ENCODE measurements around the gene LMOD1. TPM values are rescaled to one million over a fixed set of nuclear protein-coding genes. Genes with fewer than 3 reads are reported as not detected.
A peak's percentile ranks its signal among the peaks of the same experiment; 100 is the strongest.

The LMOD1 gene
- polyA plus RNA-seq, 3 donors, result not detected

DNA sequence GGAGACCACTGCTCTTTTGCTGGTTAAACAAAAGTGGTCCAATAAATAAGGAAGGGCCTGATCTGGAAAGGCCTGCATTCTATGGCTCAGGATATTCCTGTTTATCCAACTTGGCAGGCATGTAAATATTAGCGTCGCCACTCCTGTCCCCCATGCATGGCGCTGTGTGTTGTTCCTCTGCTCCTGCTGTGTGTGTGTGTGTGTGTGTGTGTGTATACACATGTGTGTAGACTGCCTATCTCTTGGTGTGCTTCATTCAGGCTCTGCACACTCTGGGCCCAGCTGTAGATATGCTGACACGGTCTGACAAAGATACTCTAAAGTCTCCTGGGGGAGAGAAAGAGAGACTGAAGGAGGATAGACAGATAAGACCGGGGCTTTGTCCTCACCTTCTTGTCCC lies 6.8 kb downstream of the LMOD1 start:
- Mint-ChIP-seq H3K4me3 (no peak overlapping the region), H3K4me1 (peaks cover 4% of the 10 kb centered on the region), H3K36me3 (no peaks in the 10 kb centered on the region), H3K27me3 (ENCODE audit: low read depth in 3 of 3) (peaks cover 13 to 21% (median 15%) of the 10 kb centered on the region in 3 donors), H3K27ac (no peak overlapping the region), H3K9me3 (no peaks in the 10 kb centered on the region)
- Histone ChIP-seq H3K4me3 (replicated peaks in 1 of 3; ENCODE audit: low read depth in 2 of 3, low read length in 3 of 3) (no peak overlapping the region), H3K9ac (ENCODE audit: insufficient read depth, low read length, poor library complexity, severe bottlenecking) (no peak overlapping the region), H3K36me3 (replicated peaks in 1 of 2; ENCODE audit: control insufficient read depth in 1 of 2, insufficient read depth in 2 of 2, low read length in 2 of 2) (no peaks in the 10 kb centered on the region), H3K4me2 (replicated peaks; ENCODE audit: extremely low read depth, low read length, poor library complexity, severe bottlenecking) (no peak overlapping the region), H3K79me2 (ENCODE audit: insufficient read depth, low read length) (no peaks in the 10 kb centered on the region), H4K20me1 (ENCODE audit: insufficient read depth, low read length) (no peaks in the 10 kb centered on the region), H3K4me1 (ENCODE audit: control insufficient read depth in 1 of 2, insufficient read depth in 2 of 2, low read length in 2 of 2) (no peaks in the 10 kb centered on the region), H3K27me3 (ENCODE audit: control insufficient read depth in 2 of 2, insufficient read depth in 2 of 2, low read length in 2 of 2) (peaks cover 2 to 9% of the 10 kb centered on the region in 2 donors), H2AFZ (ENCODE audit: insufficient read depth, low read depth, low read length, poor library complexity, severe bottlenecking) (no peak overlapping the region), H3K9me3 (replicated peaks in 1 of 2; ENCODE audit: control insufficient read depth in 1 of 2, insufficient read depth in 1 of 2, low read length in 2 of 2) (no peaks in the 10 kb centered on the region), H3K27ac (ENCODE audit: low read depth in 1 of 2, low read length in 2 of 2) (no peak overlapping the region)
- 86% methylated on average over 1 of the region's 5 CpGs for WGBS (ENCODE audit: insufficient coverage)
- intact Hi-C loops (cut with micrococcal nuclease), result no loop called here
- DNase-seq, result no peak
- TF ChIP-seq, protein P1, sequence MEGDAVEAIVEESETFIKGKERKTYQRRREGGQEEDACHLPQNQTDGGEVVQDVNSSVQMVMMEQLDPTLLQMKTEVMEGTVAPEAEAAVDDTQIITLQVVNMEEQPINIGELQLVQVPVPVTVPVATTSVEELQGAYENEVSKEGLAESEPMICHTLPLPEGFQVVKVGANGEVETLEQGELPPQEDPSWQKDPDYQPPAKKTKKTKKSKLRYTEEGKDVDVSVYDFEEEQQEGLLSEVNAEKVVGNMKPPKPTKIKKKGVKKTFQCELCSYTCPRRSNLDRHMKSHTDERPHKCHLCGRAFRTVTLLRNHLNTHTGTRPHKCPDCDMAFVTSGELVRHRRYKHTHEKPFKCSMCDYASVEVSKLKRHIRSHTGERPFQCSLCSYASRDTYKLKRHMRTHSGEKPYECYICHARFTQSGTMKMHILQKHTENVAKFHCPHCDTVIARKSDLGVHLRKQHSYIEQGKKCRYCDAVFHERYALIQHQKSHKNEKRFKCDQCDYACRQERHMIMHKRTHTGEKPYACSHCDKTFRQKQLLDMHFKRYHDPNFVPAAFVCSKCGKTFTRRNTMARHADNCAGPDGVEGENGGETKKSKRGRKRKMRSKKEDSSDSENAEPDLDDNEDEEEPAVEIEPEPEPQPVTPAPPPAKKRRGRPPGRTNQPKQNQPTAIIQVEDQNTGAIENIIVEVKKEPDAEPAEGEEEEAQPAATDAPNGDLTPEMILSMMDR (IDR thresholded peaks at IDR 0.05), result no peak

GRCh38 chr1:201939148-201939547 lies 7.2 kb downstream of the LMOD1 start:
- peaks cover under 1 to 7% of the 10 kb centered on the region in 2 donors for H3K27me3 ChIP-seq (ENCODE audit: control insufficient read depth in 2 of 2, insufficient read depth in 2 of 2, low read length in 2 of 2)
- no peaks in the 10 kb centered on the region for H3K36me3 Mint-ChIP-seq
- no peaks in the 10 kb centered on the region for H3K36me3 ChIP-seq (replicated peaks in 1 of 2; ENCODE audit: control insufficient read depth in 1 of 2, insufficient read depth in 2 of 2, low read length in 2 of 2)
- intact Hi-C loops (cut with micrococcal nuclease), result no loop called here
- no peak overlapping the region for H3K27ac Mint-ChIP-seq
- H3K4me1 ChIP-seq (ENCODE audit: control insufficient read depth in 1 of 2, insufficient read depth in 2 of 2, low read length in 2 of 2), result no peaks in the 10 kb centered on the region
- peaks cover 4% of the 10 kb centered on the region for H3K4me1 Mint-ChIP-seq
- TF ChIP-seq, protein P1 (IDR thresholded peaks at IDR 0.05), result no peak
- no peak for DNase-seq
- H4K20me1 ChIP-seq (ENCODE audit: insufficient read depth, low read length), result no peaks in the 10 kb centered on the region
- peak overlapping the region; percentile 13 for H2AFZ ChIP-seq (ENCODE audit: insufficient read depth, low read depth, low read length, poor library complexity, severe bottlenecking)
- H3K79me2 ChIP-seq (ENCODE audit: insufficient read depth, low read length), result no peaks in the 10 kb centered on the region
- no peaks in the 10 kb centered on the region for H3K9me3 ChIP-seq (replicated peaks in 1 of 2; ENCODE audit: control insufficient read depth in 1 of 2, insufficient read depth in 1 of 2, low read length in 2 of 2)
- H3K27ac ChIP-seq (ENCODE audit: low read depth in 1 of 2, low read length in 2 of 2), result no peak overlapping the region
- no peak overlapping the region for H3K9ac ChIP-seq (ENCODE audit: insufficient read depth, low read length, poor library complexity, severe bottlenecking)
- no peak overlapping the region for H3K4me3 ChIP-seq (replicated peaks in 1 of 3; ENCODE audit: low read depth in 2 of 3, low read length in 3 of 3)
- no peak overlapping the region for H3K4me3 Mint-ChIP-seq
- H3K9me3 Mint-ChIP-seq, result no peaks in the 10 kb centered on the region
- H3K27me3 Mint-ChIP-seq (ENCODE audit: low read depth in 3 of 3), result peaks cover 11 to 18% (median 12%) of the 10 kb centered on the region in 3 donors
- H3K4me2 ChIP-seq (replicated peaks; ENCODE audit: extremely low read depth, low read length, poor library complexity, severe bottlenecking), result no peak overlapping the region
- 100% methylated on average over 1 of the region's 4 CpGs for WGBS (ENCODE audit: insufficient coverage)

Data from CD14-positive monocyte (primary cell).